C4-2B (cell line): Measurements from ENCODE around the gene OTOG.

Experiments used
- CTCF ChIP-seq: fragments of 450-650 bp; conservative IDR thresholded peaks from 2 replicates; pipeline ENCODE4 v1.5.1; 2017; ENCODE audit warnings: mild to moderate bottlenecking
- ZFX ChIP-seq: fragments of 450-650 bp; IDR thresholded peaks from 2 replicates; pipeline ENCODE4 v1.6.1; 2017

GRCh38 chr11:17596310-17596669 lies 49.2 kb downstream of the OTOG start:
- TF ChIP-seq CTCF (no peak), ZFX (no peak)
